Kidney epithelial cell (primary cell): ENCODE results near the gene GPX1. TPM values are rescaled to one million over a fixed set of nuclear protein-coding genes. Genes with fewer than 3 reads are reported as not detected.
"Not testable (repeated sequence)": the region's sequence is repeated elsewhere in the genome, so short reads cannot be mapped to it uniquely, and the experiment has no call there.

ENCODE experiments used
- DNase-seq: peaks from one replicate; pipeline ENCODE4 v3.0.0-alpha.2; 2010; ENCODE audit warnings: low read depth
- H3K27me3 ChIP-seq: 2 replicates; pipeline ENCODE4 v1.6.0; 2011; ENCODE audit warnings: low read length; ENCODE audit not compliant: control insufficient read depth, insufficient read depth
- H3K36me3 ChIP-seq: 2 replicates; pipeline ENCODE4 v1.5.1; 2011; ENCODE audit warnings: low read length; ENCODE audit not compliant: control insufficient read depth, insufficient read depth
- H3K4me3 ChIP-seq: 2 replicates; pipeline ENCODE4 v1.5.1; 2011; ENCODE audit warnings: low read depth, mild to moderate bottlenecking, control low read depth, low read length
- CTCF ChIP-seq: IDR thresholded peaks from 2 replicates; pipeline ENCODE4 v1.5.1; 2011; ENCODE audit warnings: mild to moderate bottlenecking, moderate library complexity, low read length, control low read depth, inconsistent platforms; ENCODE audit not compliant: insufficient read depth, poor library complexity, severe bottlenecking
- total RNA-seq: library from RNA; depleted of rRNA; stranded (reverse); fragments of >200 nt; gene quantifications from 2 replicates; pipeline ENCODE4 v1.2.3, GENCODE V29; 2015

Gene GPX1
- total RNA-seq, 1 donor from 2014 or later, result 422 TPM

- Histone ChIP-seq H3K27me3 (no peaks in the 10 kb centered on the region), H3K36me3 (peaks cover 7% of the 10 kb centered on the region), H3K4me3 (no peak overlapping the region)
- no peak for DNase-seq
- TF ChIP-seq CTCF, result no peak
Measured at GRCh38 chr3:49352890-49353421, 5.2 kb downstream of the GPX1 start.

- TF ChIP-seq CTCF, result no peak
- no peak for DNase-seq
Measured at GRCh38 chr3:49352281-49352680, 5.9 kb downstream of the GPX1 start.

GRCh38 chr3:49351521-49352011, 6.6 kb downstream of the GPX1 start:
- H3K36me3 ChIP-seq, result peaks cover 5% of the 10 kb centered on the region
- peak; percentile 89 for DNase-seq
- H3K4me3 ChIP-seq, result no peak overlapping the region
- no peak for TF ChIP-seq CTCF
- H3K27me3 ChIP-seq, result no peaks in the 10 kb centered on the region

More at GRCh38 chr3:49352281-49352680, 5.9 kb downstream of the GPX1 start:
- peaks cover 7% of the 10 kb centered on the region for H3K36me3 ChIP-seq
- no peaks in the 10 kb centered on the region for H3K27me3 ChIP-seq
- no peak overlapping the region for H3K4me3 ChIP-seq

- no peak for TF ChIP-seq CTCF
- H3K36me3 ChIP-seq, result no peaks in the 10 kb centered on the region
- no peak for DNase-seq
- H3K27me3 ChIP-seq, result no peaks in the 10 kb centered on the region
- H3K4me3 ChIP-seq, result no peak overlapping the region
Measured at GRCh38 chr3:49349348-49350114, 8.6 kb downstream of the GPX1 start.

- not testable (repeated sequence) for H3K27me3 ChIP-seq, DNase-seq, H3K36me3 ChIP-seq, H3K4me3 ChIP-seq
Measured at GRCh38 chr3:49348361-49348760, 9.8 kb downstream of the GPX1 start.

GRCh38 chr3:49346797-49347251, 11.3 kb downstream of the GPX1 start:
- no peaks in the 10 kb centered on the region for H3K36me3 ChIP-seq
- no peak for DNase-seq
- no peak for TF ChIP-seq CTCF
- H3K4me3 ChIP-seq, result no peak overlapping the region
- H3K27me3 ChIP-seq, result no peaks in the 10 kb centered on the region
